ENCODE data around the gene CCDC92.

The CCDC92 gene

DNA sequence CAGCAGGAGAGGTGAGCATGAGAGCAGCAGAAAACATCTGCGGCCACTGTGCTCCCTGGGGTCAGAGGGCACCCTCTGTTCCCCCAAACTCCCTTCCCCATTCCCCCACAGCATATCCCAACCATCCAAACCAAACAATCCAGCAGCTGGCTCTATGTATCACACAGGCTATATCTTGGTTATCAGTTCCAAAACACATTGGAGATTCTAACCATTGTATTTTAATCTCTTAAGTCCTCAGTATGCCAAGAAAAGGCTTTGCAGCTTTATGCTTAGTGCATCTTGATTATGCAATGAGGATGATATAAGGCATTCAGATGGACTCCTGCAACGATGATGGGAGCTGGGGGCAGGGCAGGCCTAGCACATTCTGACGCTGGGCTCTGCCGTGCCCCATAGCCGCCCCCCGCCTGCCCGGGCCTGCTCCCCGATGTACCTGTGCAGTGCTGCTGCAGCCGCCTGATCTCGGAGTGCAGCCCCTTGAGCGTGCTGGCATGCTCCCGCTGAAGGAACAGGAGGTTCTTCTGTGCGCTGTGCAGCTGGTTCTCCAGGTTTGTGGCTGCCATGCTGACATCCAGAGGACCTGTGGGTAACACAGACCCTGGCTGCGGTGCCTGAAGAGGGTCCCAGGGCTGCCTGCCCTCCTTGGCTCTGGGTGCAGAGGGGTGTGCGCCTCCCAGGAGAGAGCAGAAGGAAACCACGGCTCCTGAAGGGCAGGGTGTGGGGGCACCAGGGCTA lies 29.6 kb downstream of the CCDC92 start:
- TF ChIP-seq CEBPB (IDR thresholded peaks at IDR 0.05) (no peak), TAF1 (IDR thresholded peaks at IDR 0.05; ENCODE audit: low read depth) (no peak), TCF12 (IDR thresholded peaks at IDR 0.05; ENCODE audit: low read depth) (no peak), TEAD4 (IDR thresholded peaks at IDR 0.05) (no peak), EP300 (IDR thresholded peaks at IDR 0.05; ENCODE audit: borderline replicate concordance) (no peak), YY1 (IDR thresholded peaks at IDR 0.05; ENCODE audit: low read depth) (no peak), RAD21 (IDR thresholded peaks at IDR 0.05; ENCODE audit: low read depth) (no peak), NFIC (IDR thresholded peaks at IDR 0.05) (no peak), EGR1 (IDR thresholded peaks at IDR 0.05) (no peak)
- TF ChIP-seq, protein P1, sequence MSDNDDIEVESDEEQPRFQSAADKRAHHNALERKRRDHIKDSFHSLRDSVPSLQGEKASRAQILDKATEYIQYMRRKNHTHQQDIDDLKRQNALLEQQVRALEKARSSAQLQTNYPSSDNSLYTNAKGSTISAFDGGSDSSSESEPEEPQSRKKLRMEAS (IDR thresholded peaks at IDR 0.05) = no peak
- TF ChIP-seq, protein P2, sequence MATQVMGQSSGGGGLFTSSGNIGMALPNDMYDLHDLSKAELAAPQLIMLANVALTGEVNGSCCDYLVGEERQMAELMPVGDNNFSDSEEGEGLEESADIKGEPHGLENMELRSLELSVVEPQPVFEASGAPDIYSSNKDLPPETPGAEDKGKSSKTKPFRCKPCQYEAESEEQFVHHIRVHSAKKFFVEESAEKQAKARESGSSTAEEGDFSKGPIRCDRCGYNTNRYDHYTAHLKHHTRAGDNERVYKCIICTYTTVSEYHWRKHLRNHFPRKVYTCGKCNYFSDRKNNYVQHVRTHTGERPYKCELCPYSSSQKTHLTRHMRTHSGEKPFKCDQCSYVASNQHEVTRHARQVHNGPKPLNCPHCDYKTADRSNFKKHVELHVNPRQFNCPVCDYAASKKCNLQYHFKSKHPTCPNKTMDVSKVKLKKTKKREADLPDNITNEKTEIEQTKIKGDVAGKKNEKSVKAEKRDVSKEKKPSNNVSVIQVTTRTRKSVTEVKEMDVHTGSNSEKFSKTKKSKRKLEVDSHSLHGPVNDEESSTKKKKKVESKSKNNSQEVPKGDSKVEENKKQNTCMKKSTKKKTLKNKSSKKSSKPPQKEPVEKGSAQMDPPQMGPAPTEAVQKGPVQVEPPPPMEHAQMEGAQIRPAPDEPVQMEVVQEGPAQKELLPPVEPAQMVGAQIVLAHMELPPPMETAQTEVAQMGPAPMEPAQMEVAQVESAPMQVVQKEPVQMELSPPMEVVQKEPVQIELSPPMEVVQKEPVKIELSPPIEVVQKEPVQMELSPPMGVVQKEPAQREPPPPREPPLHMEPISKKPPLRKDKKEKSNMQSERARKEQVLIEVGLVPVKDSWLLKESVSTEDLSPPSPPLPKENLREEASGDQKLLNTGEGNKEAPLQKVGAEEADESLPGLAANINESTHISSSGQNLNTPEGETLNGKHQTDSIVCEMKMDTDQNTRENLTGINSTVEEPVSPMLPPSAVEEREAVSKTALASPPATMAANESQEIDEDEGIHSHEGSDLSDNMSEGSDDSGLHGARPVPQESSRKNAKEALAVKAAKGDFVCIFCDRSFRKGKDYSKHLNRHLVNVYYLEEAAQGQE (IDR thresholded peaks at IDR 0.05; ENCODE audit: low read depth) = no peak
- TF ChIP-seq, protein P3, sequence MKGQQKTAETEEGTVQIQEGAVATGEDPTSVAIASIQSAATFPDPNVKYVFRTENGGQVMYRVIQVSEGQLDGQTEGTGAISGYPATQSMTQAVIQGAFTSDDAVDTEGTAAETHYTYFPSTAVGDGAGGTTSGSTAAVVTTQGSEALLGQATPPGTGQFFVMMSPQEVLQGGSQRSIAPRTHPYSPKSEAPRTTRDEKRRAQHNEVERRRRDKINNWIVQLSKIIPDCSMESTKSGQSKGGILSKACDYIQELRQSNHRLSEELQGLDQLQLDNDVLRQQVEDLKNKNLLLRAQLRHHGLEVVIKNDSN (IDR thresholded peaks at IDR 0.05) = no peak

DNA sequence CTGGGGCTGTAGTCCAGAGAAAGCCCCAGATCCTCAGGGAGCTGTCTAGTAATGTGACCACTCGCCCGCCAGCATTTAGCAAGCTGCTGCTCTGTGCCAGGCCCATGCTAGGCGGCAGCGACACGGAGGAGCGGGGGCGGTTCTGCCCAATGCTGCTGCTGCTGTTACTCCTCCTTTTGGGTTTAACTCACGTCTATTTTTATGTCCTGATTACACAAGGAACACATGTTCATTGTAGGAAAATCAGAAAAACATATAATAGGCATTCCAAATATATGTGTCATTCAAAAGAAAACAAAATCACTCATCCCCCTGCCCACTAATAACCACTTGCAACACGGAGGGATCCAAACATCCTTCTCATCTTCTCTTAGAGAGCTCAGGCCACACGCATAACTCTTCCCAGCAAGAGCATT lies 30.4 kb downstream of the CCDC92 start:
- TF ChIP-seq TAF1 (IDR thresholded peaks at IDR 0.05; ENCODE audit: low read depth) (no peak), FOXM1 (IDR thresholded peaks at IDR 0.05; ENCODE audit: borderline replicate concordance, low read depth) (no peak), ZBTB7A (IDR thresholded peaks at IDR 0.05; ENCODE audit: low read depth) (no peak), RAD21 (IDR thresholded peaks at IDR 0.05; ENCODE audit: low read depth) (no peak), TCF12 (IDR thresholded peaks at IDR 0.05; ENCODE audit: low read depth) (no peak), TEAD4 (IDR thresholded peaks at IDR 0.05) (no peak), EP300 (IDR thresholded peaks at IDR 0.05; ENCODE audit: borderline replicate concordance) (no peak)
- TF ChIP-seq, protein P2 (IDR thresholded peaks at IDR 0.05; ENCODE audit: low read depth) = no peak

DNA sequence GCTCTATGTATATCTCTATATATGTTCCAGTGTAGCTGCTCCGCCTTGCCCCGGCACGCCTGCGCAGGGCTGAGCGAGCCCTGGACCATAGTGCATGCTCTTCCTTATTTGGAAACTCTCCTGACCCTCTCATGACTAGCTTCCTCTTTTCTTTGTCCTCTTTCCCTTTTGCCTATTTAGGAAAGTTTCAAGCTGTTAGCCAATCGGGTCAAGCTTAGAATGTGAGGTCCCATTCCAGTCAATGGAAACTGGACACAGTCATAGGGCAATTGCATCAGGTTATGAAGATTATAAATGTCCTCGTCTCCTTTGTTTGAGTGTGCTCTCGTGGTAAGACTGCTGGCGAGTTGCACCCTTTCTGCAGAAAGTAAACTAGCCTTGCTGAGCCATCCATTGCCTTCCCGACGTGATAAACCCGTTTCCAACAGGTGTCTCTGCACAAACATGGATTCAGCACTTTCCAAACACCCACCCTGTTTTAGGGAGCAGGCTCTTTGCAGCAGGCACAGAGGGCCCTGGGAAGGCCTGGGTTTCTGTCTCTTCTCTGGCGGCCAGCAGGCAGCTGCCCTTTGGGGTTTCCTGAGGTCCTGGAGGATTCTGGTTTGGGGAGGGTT lies 30.9 kb downstream of the CCDC92 start:
- no peak for TF ChIP-seq TAF1 (IDR thresholded peaks at IDR 0.05; ENCODE audit: low read depth)
- TF ChIP-seq, protein P2 (IDR thresholded peaks at IDR 0.05; ENCODE audit: low read depth) = no peak
- TF ChIP-seq YY1 (IDR thresholded peaks at IDR 0.05; ENCODE audit: low read depth) = no peak

DNA sequence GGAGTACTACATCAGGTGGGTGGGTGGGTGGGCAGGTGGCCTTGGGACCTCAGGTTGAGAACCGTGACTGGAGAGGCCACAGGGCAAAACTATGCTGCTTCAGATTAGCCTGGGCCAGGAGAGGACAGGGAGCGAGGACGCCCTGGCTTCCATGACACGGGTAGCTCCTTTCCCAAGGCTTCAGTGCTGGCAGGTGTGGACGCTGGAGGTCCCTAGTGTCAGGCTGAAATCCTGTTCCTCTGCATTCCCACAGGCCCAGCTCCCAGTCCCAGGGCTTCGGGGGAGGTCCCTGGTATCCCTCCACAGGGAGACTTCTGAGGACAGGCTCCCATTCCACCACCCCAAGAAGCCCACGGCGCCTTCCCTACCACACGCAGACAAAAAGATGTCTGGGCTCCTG lies 31.6 kb downstream of the CCDC92 start:
- TF ChIP-seq TEAD4 (IDR thresholded peaks at IDR 0.05) (no peak), CREB1 (IDR thresholded peaks at IDR 0.05; ENCODE audit: low read depth) (no peak), NFIC (IDR thresholded peaks at IDR 0.05) (no peak), TAF1 (IDR thresholded peaks at IDR 0.05; ENCODE audit: low read depth) (no peak), CEBPB (IDR thresholded peaks at IDR 0.05) (no peak), TCF12 (IDR thresholded peaks at IDR 0.05; ENCODE audit: low read depth) (no peak), FOXM1 (IDR thresholded peaks at IDR 0.05; ENCODE audit: borderline replicate concordance, low read depth) (no peak), EGR1 (IDR thresholded peaks at IDR 0.05) (no peak)
- TF ChIP-seq, protein P2 (IDR thresholded peaks at IDR 0.05; ENCODE audit: low read depth) = no peak
- TF ChIP-seq, protein P3 (IDR thresholded peaks at IDR 0.05) = no peak
- TF ChIP-seq, protein P1 (IDR thresholded peaks at IDR 0.05) = no peak
